Esophagus muscularis mucosa (tissue), 3 donors: ENCODE data around the gene BBS9.

ENCODE experiments used
- POLR2A ChIP-seq: fragments of 450-650 bp; IDR thresholded peaks from one replicate; pipeline ENCODE4 v1.6.1; 2017; ENCODE audit warnings: antibody characterized with exemption, moderate library complexity, mild to moderate bottlenecking, low read depth
- TF ChIP-seq, protein P1 (sequence below), 3 experiments: fragments of 200-600 bp in 2 of 3; fragments of 450-650 bp in 1 of 3; sonication (generic) in 2 of 3; IDR thresholded peaks; one replicate each; pipeline ENCODE4 v1.5.1; 2017 to 2019; ENCODE audit warnings: antibody characterized with exemption in 3 of 3, mild to moderate bottlenecking in 2 of 3, moderate library complexity in 1 of 3

DNA sequence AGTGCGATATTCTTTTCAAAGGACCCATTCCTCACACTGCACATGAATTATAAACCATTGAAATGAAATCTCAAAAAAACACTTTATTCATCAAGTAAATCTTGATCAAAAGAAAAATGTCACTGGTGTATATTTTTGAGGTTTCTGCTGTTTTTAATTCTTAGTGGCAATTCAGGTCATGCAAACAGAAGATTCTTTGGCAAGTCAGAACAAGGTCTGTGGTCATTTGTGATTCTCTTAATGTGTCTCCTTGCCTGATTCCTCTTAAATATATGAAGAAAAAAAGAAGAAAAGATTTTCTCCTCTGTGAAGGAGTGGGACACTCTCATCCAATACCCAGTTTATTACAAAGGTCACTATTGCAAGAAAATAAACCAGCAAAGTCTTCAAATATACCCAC lies 467.8 kb downstream of the BBS9 start:
- TF ChIP-seq, protein P1, sequence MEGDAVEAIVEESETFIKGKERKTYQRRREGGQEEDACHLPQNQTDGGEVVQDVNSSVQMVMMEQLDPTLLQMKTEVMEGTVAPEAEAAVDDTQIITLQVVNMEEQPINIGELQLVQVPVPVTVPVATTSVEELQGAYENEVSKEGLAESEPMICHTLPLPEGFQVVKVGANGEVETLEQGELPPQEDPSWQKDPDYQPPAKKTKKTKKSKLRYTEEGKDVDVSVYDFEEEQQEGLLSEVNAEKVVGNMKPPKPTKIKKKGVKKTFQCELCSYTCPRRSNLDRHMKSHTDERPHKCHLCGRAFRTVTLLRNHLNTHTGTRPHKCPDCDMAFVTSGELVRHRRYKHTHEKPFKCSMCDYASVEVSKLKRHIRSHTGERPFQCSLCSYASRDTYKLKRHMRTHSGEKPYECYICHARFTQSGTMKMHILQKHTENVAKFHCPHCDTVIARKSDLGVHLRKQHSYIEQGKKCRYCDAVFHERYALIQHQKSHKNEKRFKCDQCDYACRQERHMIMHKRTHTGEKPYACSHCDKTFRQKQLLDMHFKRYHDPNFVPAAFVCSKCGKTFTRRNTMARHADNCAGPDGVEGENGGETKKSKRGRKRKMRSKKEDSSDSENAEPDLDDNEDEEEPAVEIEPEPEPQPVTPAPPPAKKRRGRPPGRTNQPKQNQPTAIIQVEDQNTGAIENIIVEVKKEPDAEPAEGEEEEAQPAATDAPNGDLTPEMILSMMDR (IDR thresholded peaks at IDR 0.05), result no peak
- TF ChIP-seq POLR2A, result no peak
